HEK293 (cell line): ENCODE measurements around the gene NSL1.

Experiments used
- CTCF ChIP-seq: fragments of 450-650 bp; formaldehyde crosslinking; IDR thresholded peaks from 2 replicates; pipeline ENCODE4 v1.5.1; 2016; ENCODE audit warnings: missing biosample characterization, missing genetic modification characterization
- ZNF10 ChIP-seq: fragments of 450-650 bp; formaldehyde crosslinking; IDR thresholded peaks from 2 replicates; pipeline ENCODE4 v1.5.1; 2017; ENCODE audit warnings: missing biosample characterization, missing genetic modification characterization
- ZNF292 ChIP-seq: fragments of 450-650 bp; formaldehyde crosslinking; IDR thresholded peaks from 2 replicates; pipeline ENCODE4 v1.5.1; 2016; ENCODE audit warnings: low read depth, missing biosample characterization, missing genetic modification characterization, borderline replicate concordance
- ZNF777 ChIP-seq: fragments of 450-650 bp; formaldehyde crosslinking; IDR thresholded peaks from 2 replicates; pipeline ENCODE4 v1.5.1; 2017; ENCODE audit warnings: missing biosample characterization, missing genetic modification characterization, borderline replicate concordance
- TF ChIP-seq, protein P1 (sequence below): fragments of 450-650 bp; formaldehyde crosslinking; optimal IDR thresholded peaks from 2 replicates; pipeline ENCODE3; 2016; ENCODE audit warnings: missing biosample characterization, mild to moderate bottlenecking, missing genetic modification characterization
- TF ChIP-seq, protein P2 (sequence below): fragments of 450-650 bp; formaldehyde crosslinking; IDR thresholded peaks from 2 replicates; pipeline ENCODE4 v1.5.1; 2017; ENCODE audit warnings: missing biosample characterization, missing genetic modification characterization

GRCh38 chr1:212677136-212677535 lies 114.4 kb downstream of the NSL1 start:
- TF ChIP-seq CTCF (tag by site-specific recombination): no peak
- TF ChIP-seq, protein P1, sequence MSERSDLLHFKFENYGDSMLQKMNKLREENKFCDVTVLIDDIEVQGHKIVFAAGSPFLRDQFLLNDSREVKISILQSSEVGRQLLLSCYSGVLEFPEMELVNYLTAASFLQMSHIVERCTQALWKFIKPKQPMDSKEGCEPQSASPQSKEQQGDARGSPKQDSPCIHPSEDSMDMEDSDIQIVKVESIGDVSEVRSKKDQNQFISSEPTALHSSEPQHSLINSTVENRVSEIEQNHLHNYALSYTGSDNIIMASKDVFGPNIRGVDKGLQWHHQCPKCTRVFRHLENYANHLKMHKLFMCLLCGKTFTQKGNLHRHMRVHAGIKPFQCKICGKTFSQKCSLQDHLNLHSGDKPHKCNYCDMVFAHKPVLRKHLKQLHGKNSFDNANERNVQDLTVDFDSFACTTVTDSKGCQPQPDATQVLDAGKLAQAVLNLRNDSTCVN (tag by site-specific recombination): no peak
- TF ChIP-seq ZNF10 (tag by site-specific recombination): no peak
- TF ChIP-seq ZNF777: no peak
- TF ChIP-seq, protein P2, sequence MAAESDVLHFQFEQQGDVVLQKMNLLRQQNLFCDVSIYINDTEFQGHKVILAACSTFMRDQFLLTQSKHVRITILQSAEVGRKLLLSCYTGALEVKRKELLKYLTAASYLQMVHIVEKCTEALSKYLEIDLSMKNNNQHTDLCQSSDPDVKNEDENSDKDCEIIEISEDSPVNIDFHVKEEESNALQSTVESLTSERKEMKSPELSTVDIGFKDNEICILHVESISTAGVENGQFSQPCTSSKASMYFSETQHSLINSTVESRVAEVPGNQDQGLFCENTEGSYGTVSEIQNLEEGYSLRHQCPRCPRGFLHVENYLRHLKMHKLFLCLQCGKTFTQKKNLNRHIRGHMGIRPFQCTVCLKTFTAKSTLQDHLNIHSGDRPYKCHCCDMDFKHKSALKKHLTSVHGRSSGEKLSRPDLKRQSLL (tag by site-specific recombination): no peak
- TF ChIP-seq ZNF292 (tag by site-specific recombination): no peak
